ENCODE measurements around the gene NTSR1.
A peak's percentile ranks its signal among the peaks of the same experiment; 100 is the strongest.

NTSR1 gene

DNA sequence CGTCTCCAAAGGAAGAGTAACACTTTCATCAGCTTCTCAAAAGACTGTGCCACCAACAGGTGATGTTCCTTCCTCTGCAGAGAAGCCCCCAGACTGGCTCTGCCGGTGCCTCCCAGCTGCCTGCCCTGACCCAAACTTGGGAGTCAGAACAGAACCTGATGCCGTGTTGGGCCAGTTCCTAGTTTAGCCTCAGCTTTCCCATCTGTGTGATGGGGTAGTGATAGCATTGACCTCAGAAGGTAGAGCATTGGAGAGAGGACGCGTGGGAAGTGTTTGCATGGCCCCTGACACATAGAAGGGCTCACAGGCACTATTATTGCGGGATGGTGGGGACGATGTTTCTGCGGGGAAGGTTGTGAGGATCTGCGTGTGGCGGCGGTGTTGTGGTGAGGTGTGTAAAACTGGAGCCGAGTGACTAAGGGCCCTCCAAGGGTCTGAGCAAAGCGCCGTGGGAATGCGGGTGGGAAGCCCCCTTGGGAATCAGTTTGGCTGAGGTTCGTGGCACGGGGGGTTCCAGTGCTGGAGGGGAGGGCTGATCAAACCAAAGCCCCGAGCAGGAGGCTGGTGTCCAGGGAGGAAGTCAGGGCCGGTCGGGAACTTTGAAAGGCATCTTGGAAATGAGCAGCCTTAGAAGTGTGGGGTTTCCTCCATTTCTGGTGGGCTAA is 1.7 kb downstream of the NTSR1 start:
- no peak for DNase-seq

- DNase-seq, result no peak
Measured at GRCh38 chr20:62710886-62711702, 2.5 kb downstream of the NTSR1 start.

DNA sequence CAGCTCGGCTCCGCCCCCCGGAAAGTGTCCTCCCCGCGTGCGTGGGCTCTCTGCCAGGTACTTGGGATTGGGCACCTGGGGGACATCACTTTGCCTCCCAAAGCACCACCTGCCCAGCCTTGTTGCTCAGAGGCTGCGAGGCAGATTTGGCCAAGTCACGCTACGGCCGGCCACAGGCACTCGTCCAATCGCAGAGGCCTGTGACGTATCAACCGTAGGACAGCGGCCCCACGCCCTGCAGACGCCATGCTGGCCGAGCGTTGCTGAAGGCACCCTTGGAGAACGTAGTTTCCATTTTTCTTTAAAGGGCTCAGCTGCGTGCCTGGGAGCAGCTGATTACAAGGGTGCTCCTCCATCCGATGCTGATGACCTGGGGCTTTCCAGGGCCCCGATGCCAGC is 3.1 kb downstream of the NTSR1 start:
- peak; percentile 80 for DNase-seq

DNA sequence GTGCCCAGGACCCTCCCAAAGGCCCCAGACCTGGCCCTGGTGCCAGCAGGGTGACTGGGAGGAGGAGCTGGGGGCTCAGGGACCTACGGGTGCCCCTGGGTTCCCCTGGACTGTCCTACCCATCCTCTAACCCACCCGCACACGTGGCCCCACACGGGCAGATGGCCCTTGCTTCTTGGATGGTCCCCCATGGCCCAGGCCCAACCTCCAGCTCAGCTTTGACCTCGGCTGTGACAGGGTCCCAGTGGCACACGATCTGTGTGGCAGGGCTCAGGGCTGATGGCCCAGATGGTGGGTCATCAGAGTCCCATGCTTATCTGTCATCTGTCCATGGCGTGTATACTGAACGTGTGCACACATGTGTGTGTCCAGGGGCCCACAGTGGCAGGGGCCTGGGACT is 4.0 kb downstream of the NTSR1 start:
- DNase-seq, result no peak

DNA sequence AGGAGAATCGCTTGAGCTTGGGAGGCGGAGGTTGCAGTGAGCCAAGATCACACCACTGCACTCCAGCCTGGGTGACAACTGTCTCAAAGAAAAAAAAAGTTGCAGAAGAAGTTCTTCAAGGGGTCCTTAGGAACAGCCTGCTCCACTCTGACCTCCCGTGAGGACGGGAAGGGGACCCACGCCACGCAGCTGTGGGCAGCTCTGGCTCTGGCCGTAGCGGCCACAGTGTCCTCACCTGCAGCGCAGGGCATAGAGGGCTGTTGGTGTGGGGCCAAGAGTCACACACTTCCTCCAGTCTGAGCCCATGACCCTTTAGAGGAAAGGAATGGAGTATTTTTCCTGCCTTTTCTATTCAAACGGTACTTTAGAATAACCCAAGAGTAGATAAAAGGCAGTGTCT is 5.4 kb downstream of the NTSR1 start:
- no peak for DNase-seq

DNA sequence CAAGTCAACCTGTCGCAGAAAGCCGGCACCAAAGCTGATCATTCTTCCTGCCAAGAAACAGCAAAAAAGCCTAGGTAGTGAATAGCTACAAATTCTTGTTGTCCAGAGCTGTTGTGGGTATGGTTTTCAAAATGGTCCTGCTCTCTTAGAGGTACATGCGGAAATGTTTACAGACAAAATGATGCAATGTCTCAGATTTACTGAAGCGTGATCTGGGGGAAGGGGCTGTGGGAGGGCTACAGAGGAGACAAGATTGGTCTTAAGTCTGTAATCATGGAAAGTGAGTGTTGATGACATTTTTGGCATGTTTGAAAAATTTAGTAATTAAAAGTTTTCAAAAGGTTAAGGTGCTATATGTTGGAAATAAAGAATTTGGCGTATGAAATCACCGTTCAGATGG is 6.2 kb downstream of the NTSR1 start:
- no peak for DNase-seq

- no peak for DNase-seq
Measured at GRCh38 chr20:62715201-62715600, 6.6 kb downstream of the NTSR1 start.

DNA sequence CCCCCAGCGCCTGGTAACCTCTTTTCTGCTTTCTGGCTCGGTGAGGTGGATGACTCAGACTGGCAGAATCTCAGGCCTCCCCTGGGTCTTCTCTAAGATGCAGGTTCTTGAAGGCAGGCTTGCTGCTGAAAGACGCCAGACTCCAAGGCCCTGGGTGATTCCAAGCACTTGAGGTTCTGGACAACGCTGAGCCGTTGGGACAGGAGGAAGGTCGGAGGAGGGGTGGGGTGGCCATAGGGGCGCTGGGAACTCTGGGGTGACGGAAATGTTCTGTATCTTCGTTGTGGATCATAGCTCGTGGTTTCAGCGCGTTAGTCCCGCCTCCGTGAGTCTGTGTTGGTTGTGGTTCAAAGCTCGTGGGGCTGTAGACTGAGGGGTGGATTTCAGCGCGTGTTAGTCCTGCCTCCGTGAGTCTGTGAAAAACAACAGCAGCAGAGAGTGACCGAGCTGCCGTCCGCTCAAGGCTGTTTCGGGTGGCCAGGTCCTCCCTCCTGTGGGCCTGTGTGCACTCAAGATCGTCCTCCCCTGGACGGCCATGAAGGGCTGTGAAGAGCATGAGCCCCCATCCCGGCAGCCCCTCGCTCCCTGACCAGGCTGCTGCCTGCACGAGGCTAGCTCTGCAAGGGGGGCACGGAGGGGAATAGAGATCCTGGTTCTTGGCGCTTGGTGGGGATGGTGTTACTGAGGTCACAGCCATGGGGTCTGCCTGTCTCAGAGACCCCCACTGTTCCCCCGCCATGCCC is 7.7 kb downstream of the NTSR1 start:
- no peak for DNase-seq

DNA sequence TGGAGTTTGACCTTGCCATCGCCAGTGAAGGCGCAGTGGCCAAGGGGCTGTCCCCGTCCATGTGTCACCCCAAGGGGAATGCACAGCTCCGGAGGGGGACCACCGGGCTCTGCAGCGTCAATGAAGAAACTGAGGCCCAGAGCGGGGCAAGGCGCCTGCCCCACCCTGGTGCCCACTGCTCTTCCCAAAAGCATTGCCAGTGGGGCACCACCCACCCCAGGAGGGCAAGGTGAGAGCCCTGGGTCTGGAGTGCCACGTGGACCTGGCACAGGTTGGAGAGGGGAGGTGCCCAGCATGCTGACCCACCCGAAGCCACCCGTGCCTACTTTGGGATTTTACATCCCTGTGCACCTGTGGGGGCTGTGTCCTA is 8.3 kb downstream of the NTSR1 start:
- no peak for DNase-seq

GRCh38 chr20:62717933-62718332 is 9.3 kb downstream of the NTSR1 start:
- DNase-seq, result no peak

DNA sequence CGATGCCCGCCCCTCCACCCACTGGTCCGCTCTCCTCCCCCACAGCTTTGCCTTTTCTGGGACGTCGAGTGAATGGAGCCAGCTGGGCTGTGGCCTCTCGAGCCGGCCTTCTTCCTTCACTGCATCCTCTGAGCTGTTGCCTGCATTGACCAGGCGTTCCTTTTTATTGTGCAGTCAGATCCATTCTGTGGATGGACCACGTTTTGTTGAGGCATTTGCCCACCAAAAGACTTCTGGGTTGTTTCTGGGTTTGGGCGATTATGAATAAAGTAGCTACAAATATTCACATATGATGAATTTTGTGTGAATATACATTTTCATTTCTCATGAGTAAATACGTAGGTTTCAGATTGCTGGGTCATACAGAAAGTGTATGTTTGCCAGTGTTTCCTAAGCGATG is 9.9 kb downstream of the NTSR1 start:
- DNase-seq, result no peak

DNA sequence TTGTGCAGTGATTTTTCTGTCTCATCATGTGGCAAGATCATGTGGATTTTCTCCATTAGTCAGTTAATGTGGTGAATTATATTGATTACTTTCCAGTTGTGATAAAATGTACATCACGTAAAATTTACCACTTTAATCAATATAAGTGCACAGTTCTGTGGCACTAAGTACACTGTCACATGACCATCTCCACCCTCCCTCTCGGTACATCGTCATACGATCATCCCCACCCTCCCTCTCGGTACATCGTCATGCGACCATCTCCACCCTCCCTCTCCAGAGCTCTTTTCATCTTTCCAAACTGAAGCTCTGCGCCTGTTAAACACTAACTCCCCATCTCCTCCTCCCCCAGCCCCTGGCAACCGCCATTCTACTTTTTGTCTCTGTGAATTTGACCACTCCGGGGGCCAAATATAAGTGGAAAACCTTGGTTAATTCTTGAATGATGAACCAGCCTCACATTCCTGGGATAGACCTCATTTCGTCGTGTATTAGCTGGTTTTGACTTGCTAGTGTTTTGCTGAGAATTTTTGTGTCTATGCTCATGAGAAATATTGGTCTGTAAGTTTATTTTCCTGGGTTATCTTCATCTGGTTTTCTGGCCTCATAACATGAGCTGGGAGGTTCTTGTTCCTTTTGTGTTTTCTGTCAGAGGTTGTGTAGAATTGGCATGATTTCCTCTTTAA is 10.8 kb downstream of the NTSR1 start:
- DNase-seq, result no peak

DNA sequence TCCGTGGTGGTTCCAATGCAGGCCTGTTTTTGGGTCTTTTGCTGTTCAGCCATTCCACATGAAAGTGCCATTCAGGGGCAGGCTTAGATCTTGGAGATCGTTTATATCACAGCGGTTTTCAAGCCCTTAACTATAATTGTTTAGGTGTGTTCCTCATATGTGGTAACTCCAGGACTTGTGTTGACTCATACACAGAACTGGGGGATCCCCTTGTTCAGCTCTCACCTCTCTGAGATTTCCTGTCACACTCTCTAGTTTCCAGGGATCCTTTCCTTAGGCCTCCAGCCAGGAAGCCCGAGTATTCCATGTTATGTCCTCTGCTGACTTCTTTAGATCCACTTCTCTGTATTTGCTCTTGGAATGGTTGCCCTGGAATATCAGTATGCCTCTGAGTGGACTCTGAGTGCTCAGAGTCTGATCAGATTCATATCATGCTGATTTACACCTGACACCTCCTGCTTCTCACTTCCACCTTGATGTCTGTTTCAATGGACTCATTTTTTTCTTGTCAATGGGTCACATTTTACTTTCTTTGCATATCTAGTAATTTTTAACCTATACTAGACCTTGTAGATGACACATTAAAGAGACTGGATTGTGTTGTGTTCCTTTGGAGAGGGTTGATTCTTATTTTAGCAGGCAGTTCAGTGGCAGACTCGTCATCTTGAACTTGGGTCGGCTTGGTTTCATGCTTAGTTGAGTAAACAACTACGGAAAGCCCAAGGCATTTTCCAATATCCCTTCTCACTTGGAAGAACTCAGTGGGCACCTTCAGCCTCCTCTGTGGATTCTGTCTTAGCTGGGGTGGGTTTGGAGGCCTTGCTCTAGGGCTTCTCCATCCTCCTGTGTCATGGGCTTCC is 13.1 kb downstream of the NTSR1 start:
- DNase-seq, result no peak

GRCh38 chr20:62722627-62723026 is 14.0 kb downstream of the NTSR1 start:
- DNase-seq, result no peak

- peak; percentile 27 for DNase-seq
Measured at GRCh38 chr20:62723351-62723750, 14.7 kb downstream of the NTSR1 start.

DNA sequence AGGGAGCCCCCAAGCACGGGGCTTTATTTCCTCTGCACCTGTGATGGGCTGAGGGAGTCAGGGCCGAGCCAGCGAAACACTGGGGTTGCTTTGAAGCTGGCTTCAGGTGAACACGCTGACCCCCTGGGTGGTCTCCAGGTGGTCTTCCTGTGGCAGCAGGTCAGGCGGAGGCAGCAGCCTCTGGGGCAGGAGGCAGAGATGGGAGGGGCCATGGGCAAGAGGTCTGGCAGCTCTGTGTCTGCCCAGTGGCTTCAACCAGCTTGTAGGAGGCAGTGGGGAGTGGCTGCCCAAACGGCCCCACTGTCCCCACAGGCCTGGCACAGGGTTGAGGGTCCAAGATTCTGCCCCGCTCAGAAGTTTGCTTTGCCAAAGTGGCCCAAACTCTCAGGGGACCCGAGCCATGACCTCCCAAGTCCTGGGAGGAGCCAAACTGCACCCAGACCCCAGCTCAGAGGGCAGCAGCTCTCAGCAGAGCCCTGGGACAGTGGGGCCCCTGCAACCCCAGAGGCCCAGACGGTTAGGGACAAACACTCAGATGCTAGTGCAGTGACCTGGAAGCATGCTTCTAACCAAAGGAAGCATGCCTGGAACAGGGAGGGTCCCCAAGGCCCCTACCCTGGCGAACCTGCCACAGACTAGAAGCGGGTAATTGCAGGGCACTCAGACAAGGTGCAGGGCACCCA is 15.3 kb downstream of the NTSR1 start:
- DNase-seq, result no peak

GRCh38 chr20:62724692-62725595 is 16.3 kb downstream of the NTSR1 start:
- no peak for DNase-seq

DNA sequence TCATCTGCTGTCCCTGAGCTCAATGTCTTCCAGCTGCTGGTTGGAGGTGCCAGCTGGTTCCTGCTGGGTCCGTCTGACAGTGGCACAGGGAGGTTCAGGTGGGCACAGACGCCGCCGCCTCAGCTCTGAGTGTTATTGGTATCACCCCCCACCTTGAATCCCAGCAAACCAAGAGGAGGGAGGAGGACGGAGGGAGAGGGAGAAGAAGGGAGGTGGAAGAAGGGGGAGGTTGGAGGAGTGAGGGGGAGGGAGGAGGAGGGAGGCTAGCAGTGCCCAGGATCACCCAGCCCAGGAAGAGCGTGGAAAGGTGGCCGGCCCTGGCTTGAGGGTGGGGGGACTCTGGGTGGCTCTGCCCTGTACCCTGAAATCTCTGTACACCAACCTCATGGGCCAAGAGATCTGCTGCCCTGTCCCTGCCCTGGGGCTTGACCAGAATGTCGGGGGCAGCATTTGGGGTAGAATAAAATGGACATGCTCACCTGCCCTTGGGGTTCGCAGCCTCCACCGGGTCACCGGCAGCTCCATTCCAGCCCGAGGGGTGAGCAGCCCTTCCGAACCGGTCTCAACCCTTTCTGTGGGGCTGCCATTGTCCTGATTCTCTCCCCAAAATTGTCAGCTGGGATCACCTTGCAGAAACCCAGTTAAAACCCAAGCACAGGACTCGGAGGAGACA is 17.1 kb downstream of the NTSR1 start:
- DNase-seq, result no peak

GRCh38 chr20:62726276-62726675 is 17.6 kb downstream of the NTSR1 start:
- DNase-seq, result no peak

Data from NCI-H1092 treated with DMSO at 0.1 percent for 48 hours (cell line).